ENCODE data around the gene LRSAM1. TPM values are rescaled to one million over a fixed set of nuclear protein-coding genes. Genes with fewer than 3 reads are reported as not detected.

The LRSAM1 gene
- total RNA-seq, 1 donor from 2014 or later: 17.1 TPM

GRCh38 chr9:127514468-127514867 lies 63.2 kb downstream of the LRSAM1 start:
- no peak overlapping the region for H3K4me3 ChIP-seq (ENCODE audit: low read depth, low read length)
- no peak for DNase-seq (ENCODE audit: low read depth)

GRCh38 chr9:127516835-127517607 lies 65.7 kb downstream of the LRSAM1 start:
- no peak for DNase-seq (ENCODE audit: low read depth)
- H3K4me3 ChIP-seq (ENCODE audit: low read depth, low read length): no peak overlapping the region
- no peak for TF ChIP-seq CTCF (conservative IDR thresholded peaks at IDR 0.05; ENCODE audit: low read depth, low read length)

More at GRCh38 chr9:127514468-127514867, 63.2 kb downstream of the LRSAM1 start:
- no peak for TF ChIP-seq CTCF (conservative IDR thresholded peaks at IDR 0.05; ENCODE audit: low read depth, low read length)

- DNase-seq (ENCODE audit: low read depth): no peak
Observed at GRCh38 chr9:127517620-127518019, 66.3 kb downstream of the LRSAM1 start.

GRCh38 chr9:127518091-127518856 lies 67.0 kb downstream of the LRSAM1 start:
- no peak for TF ChIP-seq CTCF (conservative IDR thresholded peaks at IDR 0.05; ENCODE audit: low read depth, low read length)
- DNase-seq (ENCODE audit: low read depth): no peak

More at GRCh38 chr9:127517620-127518019, 66.3 kb downstream of the LRSAM1 start:
- H3K4me3 ChIP-seq (ENCODE audit: low read depth, low read length): no peak overlapping the region
- no peak for TF ChIP-seq CTCF (conservative IDR thresholded peaks at IDR 0.05; ENCODE audit: low read depth, low read length)

GRCh38 chr9:127519301-127520166 lies 68.2 kb downstream of the LRSAM1 start:
- H3K4me3 ChIP-seq (ENCODE audit: low read depth, low read length): no peak overlapping the region
- no peak for DNase-seq (ENCODE audit: low read depth)
- no peak for TF ChIP-seq CTCF (conservative IDR thresholded peaks at IDR 0.05; ENCODE audit: low read depth, low read length)

More at GRCh38 chr9:127518091-127518856, 67.0 kb downstream of the LRSAM1 start:
- no peak overlapping the region for H3K4me3 ChIP-seq (ENCODE audit: low read depth, low read length)

Measured in epithelial cell of proximal tubule (primary cell).